Prostate gland (tissue), 2 donors: ENCODE results near the gene UFSP2. TPM values are rescaled to one million over a fixed set of nuclear protein-coding genes. Genes with fewer than 3 reads are reported as not detected.

Experiments
- DNase-seq: peaks from one replicate; pipeline ENCODE4 v3.0.0-alpha.2; 2019; ENCODE audit warnings: low spot score
- H3K27ac ChIP-seq, 2 donors: fragments of 200-600 bp; sonication (generic); 2 replicates each; pipeline ENCODE4 v1.5.1; 2017 to 2019
- H3K27me3 ChIP-seq: fragments of 200-600 bp; sonication (generic); replicated peaks from 2 replicates; pipeline ENCODE4 v1.5.1; 2019; ENCODE audit not compliant: insufficient read depth
- H3K36me3 ChIP-seq, 2 donors: fragments of 200-600 bp; sonication (generic); 1 replicate in 1 of 2; 2 replicates in 1 of 2; pipeline versions ENCODE4 v1.5.1 to v1.8.1; 2017 to 2019
- H3K4me1 ChIP-seq: fragments of 200-600 bp; sonication (generic); replicated peaks from 2 replicates; pipeline ENCODE4 v1.5.1; 2019
- H3K4me3 ChIP-seq, 2 donors: fragments of 200-600 bp; sonication (generic); 2 replicates each; pipeline ENCODE4 v1.5.1; 2017 to 2019
- H3K9me3 ChIP-seq: fragments of 200-600 bp; sonication (generic); 2 replicates; pipeline ENCODE4 v1.5.1; 2017
- CTCF ChIP-seq, 4 experiments: fragments of 200-600 bp in 2 of 4; fragments of 450-650 bp in 2 of 4; sonication (generic) in 2 of 4; IDR thresholded peaks; 1 replicate in 3 of 4; 2 replicates in 1 of 4; pipeline ENCODE4 v1.5.1; 2016 to 2019; ENCODE audit warnings: antibody characterized with exemption in 4 of 4, mild to moderate bottlenecking in 2 of 4, moderate library complexity in 2 of 4
- POLR2A ChIP-seq: fragments of 450-650 bp; IDR thresholded peaks from one replicate; pipeline ENCODE4 v1.6.1; 2016; ENCODE audit warnings: antibody characterized with exemption, mild to moderate bottlenecking
- POLR2AphosphoS5 ChIP-seq: sonication (generic); formaldehyde crosslinking; IDR thresholded peaks from one replicate; pipeline ENCODE4 v1.6.1; 2017; ENCODE audit warnings: antibody characterized with exemption
- WGBS: methylation state at CpG from one replicate; pipeline ENCODE4 v1.1.5; 2018; 5-methylcytosine and 5-hydroxymethylcytosine counted together
- intact Hi-C: fragments of 100-400 bp; cut with DNase I; formaldehyde crosslinking; loops from one replicate; pipeline ENCODE4 v1.14.2; 2022
- total RNA-seq, 2 donors: library from RNA; depleted of rRNA; stranded (reverse); fragments of >200 nt; gene quantifications; one replicate each; pipeline ENCODE4 v1.1.0, GENCODE V29; 2016

UFSP2 gene
- total RNA-seq, 2 donors from 2014 or later = 32.1 to 42.7 TPM

GRCh38 chr4:185457136-185457535 is 31.4 kb upstream of the UFSP2 start:
- no peak overlapping the region for H3K4me3 ChIP-seq
- intact Hi-C loops = no loop called here
- no peaks in the 10 kb centered on the region for H3K4me1 ChIP-seq
- TF ChIP-seq POLR2AphosphoS5 = no peak
- no peak for TF ChIP-seq CTCF (IDR thresholded peaks at IDR 0.05)
- TF ChIP-seq POLR2A = no peak
- no peaks in the 10 kb centered on the region for H3K36me3 ChIP-seq
- H3K27ac ChIP-seq = no peak overlapping the region
- no peaks in the 10 kb centered on the region for H3K9me3 ChIP-seq
- DNase-seq = no peak
- WGBS = 36% methylated on average over 3 of the region's 3 CpGs
- no peaks in the 10 kb centered on the region for H3K27me3 ChIP-seq

- TF ChIP-seq CTCF (IDR thresholded peaks at IDR 0.05) = no peak
- Histone ChIP-seq H3K4me3 (no peak overlapping the region), H3K27ac (no peak overlapping the region), H3K36me3 (no peaks in the 10 kb centered on the region), H3K4me1 (no peaks in the 10 kb centered on the region), H3K27me3 (no peaks in the 10 kb centered on the region), H3K9me3 (no peaks in the 10 kb centered on the region)
- no peak for DNase-seq
- WGBS = 19% methylated on average over 2 of the region's 2 CpGs
- intact Hi-C loops = no loop called here
Measured at GRCh38 chr4:185456131-185456530, 30.4 kb upstream of the UFSP2 start.

- no peak overlapping the region for H3K4me3 ChIP-seq
- no peaks in the 10 kb centered on the region for H3K9me3 ChIP-seq
- WGBS = 95% methylated on average over 2 of the region's 2 CpGs
- intact Hi-C loops = no loop called here
- no peaks in the 10 kb centered on the region for H3K36me3 ChIP-seq
- no peaks in the 10 kb centered on the region for H3K27me3 ChIP-seq
- TF ChIP-seq CTCF (IDR thresholded peaks at IDR 0.05) = no peak
- TF ChIP-seq POLR2AphosphoS5 = no peak
- no peak for TF ChIP-seq POLR2A
- DNase-seq = no peak
- H3K4me1 ChIP-seq = no peaks in the 10 kb centered on the region
- no peak overlapping the region for H3K27ac ChIP-seq
Measured at GRCh38 chr4:185445209-185445608, 19.4 kb upstream of the UFSP2 start.

GRCh38 chr4:185441479-185441878 is 15.7 kb upstream of the UFSP2 start:
- Histone ChIP-seq H3K27me3 (no peaks in the 10 kb centered on the region), H3K4me3 (no peak overlapping the region), H3K4me1 (no peaks in the 10 kb centered on the region), H3K9me3 (no peaks in the 10 kb centered on the region), H3K36me3 (no peaks in the 10 kb centered on the region), H3K27ac (no peak overlapping the region)
- TF ChIP-seq CTCF (IDR thresholded peaks at IDR 0.05) = no peak
- no peak for TF ChIP-seq POLR2A
- no peak for TF ChIP-seq POLR2AphosphoS5
- 91% methylated on average over 2 of the region's 2 CpGs for WGBS
- intact Hi-C loops = no loop called here
- no peak for DNase-seq

GRCh38 chr4:185437809-185438208 is 12.0 kb upstream of the UFSP2 start:
- H3K27ac ChIP-seq = no peak overlapping the region
- H3K4me3 ChIP-seq = no peak overlapping the region
- DNase-seq = no peak
- intact Hi-C loops = no loop called here
- no peaks in the 10 kb centered on the region for H3K36me3 ChIP-seq
- no peaks in the 10 kb centered on the region for H3K4me1 ChIP-seq
- no peaks in the 10 kb centered on the region for H3K27me3 ChIP-seq
- no peaks in the 10 kb centered on the region for H3K9me3 ChIP-seq
- no peak for TF ChIP-seq CTCF (IDR thresholded peaks at IDR 0.05)
- no peak for TF ChIP-seq POLR2AphosphoS5
- no peak for TF ChIP-seq POLR2A
